Ascending aorta (tissue), 2 donors: ENCODE data around the gene RASL10A. TPM values are rescaled to one million over a fixed set of nuclear protein-coding genes. Genes with fewer than 3 reads are reported as not detected.

Experiments
- DNase-seq, 2 donors: peaks; one replicate each; pipeline ENCODE4 v3.0.0-alpha.2; 2019; ENCODE audit warnings: low spot score in 2 of 2
- H3K27ac ChIP-seq, 2 donors: fragments of 200-600 bp; sonication (generic); one replicate each; pipeline ENCODE4 v1.5.1; 2016 to 2017; ENCODE audit warnings: mild to moderate bottlenecking in 1 of 2
- H3K27me3 ChIP-seq: fragments of 200-600 bp; sonication (generic); one replicate; pipeline ENCODE4 v1.5.1; 2017
- H3K36me3 ChIP-seq, 2 donors: fragments of 200-600 bp; sonication (generic); one replicate each; pipeline ENCODE4 v1.5.1; 2016
- H3K4me1 ChIP-seq, 2 donors: fragments of 200-600 bp; sonication (generic); one replicate each; pipeline ENCODE4 v1.5.1; 2016 to 2017; ENCODE audit warnings: mild to moderate bottlenecking in 1 of 2
- H3K4me3 ChIP-seq, 2 donors: fragments of 200-600 bp; sonication (generic); one replicate each; pipeline ENCODE4 v1.5.1; 2016 to 2017; ENCODE audit warnings: mild to moderate bottlenecking in 1 of 2
- H3K9me3 ChIP-seq, 2 donors: fragments of 200-600 bp; sonication (generic); one replicate each; pipeline ENCODE4 v1.5.1; 2016
- intact Hi-C: fragments of 100-400 bp; cut with DNase I; formaldehyde crosslinking; loops from one replicate; pipeline ENCODE4 v1.15.1; 2023
- total RNA-seq: library from RNA; depleted of rRNA; stranded (reverse); fragments of >200 nt; gene quantifications from one replicate; pipeline ENCODE4 v1.1.0, GENCODE V29; 2016
- TF ChIP-seq, protein P1 (sequence below), 3 experiments: fragments of 200-600 bp in 2 of 3; fragments of 450-650 bp in 1 of 3; sonication (generic) in 2 of 3; IDR thresholded peaks; one replicate each; pipeline ENCODE4 v1.5.1; 2016 to 2019; ENCODE audit warnings: antibody characterized with exemption in 3 of 3, mild to moderate bottlenecking in 1 of 3, moderate library complexity in 1 of 3

The RASL10A gene
- total RNA-seq, 1 donor from 2014 or later: not detected

DNA sequence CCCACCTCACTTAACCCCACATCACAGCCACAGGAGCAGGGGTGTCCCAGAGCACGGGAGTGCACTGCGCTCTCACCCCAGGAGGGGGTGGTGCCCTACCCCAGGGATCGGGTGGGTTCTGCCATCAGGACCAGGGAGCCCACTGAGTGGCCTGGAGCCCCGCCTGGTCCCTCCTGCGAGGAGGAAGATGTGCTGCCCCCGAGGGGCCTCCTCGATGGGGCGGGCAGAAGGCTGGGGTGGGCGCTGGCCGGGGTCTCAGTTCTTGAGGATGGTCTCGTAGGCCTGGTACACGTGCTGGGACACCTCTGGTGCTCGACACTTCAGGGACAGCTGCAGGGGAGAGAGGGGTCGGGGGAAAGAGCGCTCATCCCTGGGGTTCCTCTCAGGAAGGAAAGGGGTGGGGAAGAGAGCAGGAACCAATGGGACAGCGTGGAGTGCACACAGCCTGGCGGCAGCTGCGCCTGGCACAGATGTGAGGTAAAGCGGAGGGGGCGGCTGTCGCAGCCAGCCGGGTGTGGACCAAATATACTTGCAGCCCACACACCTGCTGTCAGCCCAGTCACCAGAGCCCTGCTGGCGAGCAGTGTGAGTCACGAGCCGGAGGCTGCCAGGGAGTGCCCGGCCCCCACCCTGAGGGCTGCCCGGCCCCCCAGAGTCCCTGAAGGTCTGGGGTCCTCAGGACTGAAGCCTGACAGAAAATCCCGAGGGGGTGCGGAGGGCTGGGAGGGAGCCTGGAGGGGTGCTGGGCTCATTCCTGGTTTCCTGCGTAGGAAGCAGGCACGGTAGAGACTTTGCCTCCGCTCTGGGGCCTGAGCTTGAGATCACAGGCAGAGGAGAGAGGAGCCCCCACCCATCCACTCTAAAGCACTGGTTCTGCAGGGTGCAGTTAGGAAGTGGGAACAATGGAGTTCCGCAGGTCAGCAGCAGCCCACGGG lies 13.3 kb upstream of the RASL10A start:
- TF ChIP-seq, protein P1, sequence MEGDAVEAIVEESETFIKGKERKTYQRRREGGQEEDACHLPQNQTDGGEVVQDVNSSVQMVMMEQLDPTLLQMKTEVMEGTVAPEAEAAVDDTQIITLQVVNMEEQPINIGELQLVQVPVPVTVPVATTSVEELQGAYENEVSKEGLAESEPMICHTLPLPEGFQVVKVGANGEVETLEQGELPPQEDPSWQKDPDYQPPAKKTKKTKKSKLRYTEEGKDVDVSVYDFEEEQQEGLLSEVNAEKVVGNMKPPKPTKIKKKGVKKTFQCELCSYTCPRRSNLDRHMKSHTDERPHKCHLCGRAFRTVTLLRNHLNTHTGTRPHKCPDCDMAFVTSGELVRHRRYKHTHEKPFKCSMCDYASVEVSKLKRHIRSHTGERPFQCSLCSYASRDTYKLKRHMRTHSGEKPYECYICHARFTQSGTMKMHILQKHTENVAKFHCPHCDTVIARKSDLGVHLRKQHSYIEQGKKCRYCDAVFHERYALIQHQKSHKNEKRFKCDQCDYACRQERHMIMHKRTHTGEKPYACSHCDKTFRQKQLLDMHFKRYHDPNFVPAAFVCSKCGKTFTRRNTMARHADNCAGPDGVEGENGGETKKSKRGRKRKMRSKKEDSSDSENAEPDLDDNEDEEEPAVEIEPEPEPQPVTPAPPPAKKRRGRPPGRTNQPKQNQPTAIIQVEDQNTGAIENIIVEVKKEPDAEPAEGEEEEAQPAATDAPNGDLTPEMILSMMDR (IDR thresholded peaks at IDR 0.05): no peak
- intact Hi-C loops: no loop called here
- H3K36me3 ChIP-seq: peaks cover 36 to 67% of the 10 kb centered on the region in 2 donors
- H3K27ac ChIP-seq: no peak overlapping the region
- H3K4me1 ChIP-seq: no peaks in the 10 kb centered on the region
- H3K27me3 ChIP-seq: no peaks in the 10 kb centered on the region
- no peak overlapping the region for H3K4me3 ChIP-seq
- no peak for DNase-seq
- H3K9me3 ChIP-seq: no peaks in the 10 kb centered on the region

DNA sequence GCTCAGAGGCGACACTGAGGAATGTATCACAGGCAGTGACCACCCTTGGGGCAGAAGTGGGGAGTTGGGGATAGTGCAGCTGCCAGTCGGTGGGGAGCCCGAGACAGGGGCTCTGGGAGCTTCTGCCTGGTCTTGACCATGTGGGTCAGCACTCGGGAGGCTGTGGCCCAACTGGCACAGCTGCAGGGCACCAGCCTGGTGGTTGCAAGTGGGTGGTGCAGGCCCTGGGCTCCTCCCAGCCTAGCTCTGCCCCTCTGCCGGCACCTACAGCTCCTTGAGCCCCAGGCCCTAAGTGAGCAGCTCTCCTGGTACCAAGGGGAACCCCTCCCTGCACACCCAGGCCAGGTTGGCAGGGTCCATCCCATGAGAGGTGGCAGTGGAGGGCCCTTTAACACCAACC lies 12.6 kb upstream of the RASL10A start:
- no peaks in the 10 kb centered on the region for H3K9me3 ChIP-seq
- intact Hi-C loops: no loop called here
- H3K4me3 ChIP-seq: no peak overlapping the region
- H3K27ac ChIP-seq: no peak overlapping the region
- H3K36me3 ChIP-seq: peaks cover 28 to 61% of the 10 kb centered on the region in 2 donors
- H3K4me1 ChIP-seq: no peaks in the 10 kb centered on the region
- no peaks in the 10 kb centered on the region for H3K27me3 ChIP-seq
- TF ChIP-seq, protein P1 (IDR thresholded peaks at IDR 0.05): no peak
- DNase-seq: no peak

DNA sequence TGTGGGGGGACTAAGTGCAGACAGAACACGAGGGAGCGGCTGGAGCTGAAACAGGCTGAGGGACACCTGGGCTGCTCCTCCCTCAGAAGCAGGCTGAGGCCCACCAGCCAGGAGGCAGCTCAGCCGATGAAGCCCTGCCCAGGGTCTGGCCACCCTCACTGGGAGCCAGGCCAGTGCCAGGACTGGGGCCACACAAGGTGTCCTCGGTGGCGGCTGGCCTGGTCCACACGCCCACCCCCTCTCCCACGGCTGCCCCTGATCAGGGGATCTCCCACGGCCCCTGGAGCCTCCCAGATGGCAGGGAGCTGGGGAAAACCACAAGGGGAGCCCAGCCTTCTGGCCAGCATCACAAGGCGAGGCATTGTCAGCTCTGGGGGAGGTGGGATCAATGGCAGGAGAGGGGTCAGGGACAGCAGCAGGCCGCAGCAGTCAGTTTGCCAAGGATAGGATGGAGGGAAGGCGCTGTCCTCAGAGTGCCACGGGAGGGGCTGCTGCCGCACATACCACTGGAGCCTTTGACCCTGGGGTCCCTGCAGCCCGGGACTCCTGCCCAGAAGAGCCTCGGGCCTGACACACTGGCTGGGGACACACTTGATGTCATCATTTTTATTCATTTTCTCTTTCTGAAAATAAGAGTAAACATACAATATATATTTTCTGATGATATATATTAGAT lies 11.7 kb upstream of the RASL10A start:
- intact Hi-C loops: no loop called here
- peaks cover 22 to 56% of the 10 kb centered on the region in 2 donors for H3K36me3 ChIP-seq
- TF ChIP-seq, protein P1 (IDR thresholded peaks at IDR 0.05): no peak
- no peaks in the 10 kb centered on the region for H3K27me3 ChIP-seq
- no peak overlapping the region for H3K27ac ChIP-seq
- H3K4me3 ChIP-seq: no peak overlapping the region
- H3K9me3 ChIP-seq: no peaks in the 10 kb centered on the region
- H3K4me1 ChIP-seq: no peaks in the 10 kb centered on the region
- no peak for DNase-seq

DNA sequence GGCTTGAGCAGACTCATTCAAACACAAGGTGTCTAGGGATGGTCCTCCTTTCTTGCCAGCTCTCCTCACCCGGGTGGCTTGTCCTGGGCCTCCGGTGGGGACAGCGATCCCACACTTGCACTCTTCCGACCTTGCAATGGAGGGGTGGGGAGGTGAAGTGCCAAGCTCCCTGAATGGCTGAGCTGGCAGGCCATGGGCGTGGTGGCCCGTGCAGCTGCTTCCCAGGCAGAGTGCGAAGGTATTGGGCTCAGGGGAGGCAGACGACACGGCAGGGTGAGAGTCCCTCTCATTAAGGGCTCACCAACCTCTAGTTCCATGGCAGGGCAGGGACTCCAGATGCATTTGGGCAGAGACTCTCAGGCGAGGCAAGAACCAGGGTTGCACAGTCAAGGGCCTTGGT lies 11.0 kb upstream of the RASL10A start:
- no peaks in the 10 kb centered on the region for H3K9me3 ChIP-seq
- intact Hi-C loops: no loop called here
- H3K4me1 ChIP-seq: no peaks in the 10 kb centered on the region
- TF ChIP-seq, protein P1 (IDR thresholded peaks at IDR 0.05): no peak
- H3K4me3 ChIP-seq: no peak overlapping the region
- H3K27ac ChIP-seq: no peak overlapping the region
- DNase-seq: no peak
- no peaks in the 10 kb centered on the region for H3K27me3 ChIP-seq
- peaks cover 22 to 48% of the 10 kb centered on the region in 2 donors for H3K36me3 ChIP-seq

DNA sequence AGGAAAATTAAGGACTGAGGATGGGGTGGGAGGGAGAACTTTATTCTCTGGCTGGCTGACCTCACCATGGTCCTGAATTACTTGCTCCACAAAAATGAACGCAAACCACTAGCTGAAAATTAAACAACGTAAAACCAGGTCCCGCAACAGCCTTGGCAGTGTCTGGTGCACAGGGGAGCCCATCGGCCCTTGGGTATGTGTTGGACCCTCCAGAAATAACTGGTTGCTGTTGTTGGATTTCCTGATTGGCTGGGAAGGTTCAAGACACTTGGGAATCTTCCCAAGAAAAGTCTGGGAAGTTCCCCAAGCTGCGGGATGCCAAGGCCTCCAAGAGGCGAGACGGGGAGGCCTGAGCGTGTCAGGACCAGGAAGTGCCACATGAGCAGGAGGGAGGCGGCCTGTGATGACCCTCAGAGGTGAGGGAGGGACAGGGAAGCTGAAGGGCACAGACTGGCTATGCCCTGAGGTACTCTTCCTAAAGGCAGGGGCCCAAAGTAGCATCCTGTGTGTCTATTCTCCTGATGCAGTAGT lies 10.4 kb upstream of the RASL10A start:
- H3K36me3 ChIP-seq: peaks cover 18 to 42% of the 10 kb centered on the region in 2 donors
- no peaks in the 10 kb centered on the region for H3K9me3 ChIP-seq
- TF ChIP-seq, protein P1 (IDR thresholded peaks at IDR 0.05): no peak
- no peak overlapping the region for H3K27ac ChIP-seq
- H3K4me3 ChIP-seq: no peak overlapping the region
- no peak for DNase-seq
- H3K27me3 ChIP-seq: no peaks in the 10 kb centered on the region
- intact Hi-C loops: no loop called here
- H3K4me1 ChIP-seq: no peaks in the 10 kb centered on the region
